Hematopoietic multipotent progenitor cell treated with erythropoietin and hydrocortisone succinate and interleukin-3 and kit ligand, for 17 days (in vitro differentiated cells): Measurements from ENCODE around the gene VGLL2.
"Not testable (repeated sequence)": the region's sequence is repeated elsewhere in the genome, so short reads cannot be mapped to it uniquely, and the experiment has no call there.

Experiments used
- DNase-seq: peaks from one replicate; pipeline ENCODE4 v3.0.0-alpha.2; 2015; ENCODE audit warnings: low spot score

The VGLL2 gene

GRCh38 chr6:117265410-117266256, at the start of gene VGLL2:
Gene VGLL2 (plus strand): TSS chr6:117265558. CDS start chr6:117265764, 206 bp downstream.
- no peak for DNase-seq

DNA sequence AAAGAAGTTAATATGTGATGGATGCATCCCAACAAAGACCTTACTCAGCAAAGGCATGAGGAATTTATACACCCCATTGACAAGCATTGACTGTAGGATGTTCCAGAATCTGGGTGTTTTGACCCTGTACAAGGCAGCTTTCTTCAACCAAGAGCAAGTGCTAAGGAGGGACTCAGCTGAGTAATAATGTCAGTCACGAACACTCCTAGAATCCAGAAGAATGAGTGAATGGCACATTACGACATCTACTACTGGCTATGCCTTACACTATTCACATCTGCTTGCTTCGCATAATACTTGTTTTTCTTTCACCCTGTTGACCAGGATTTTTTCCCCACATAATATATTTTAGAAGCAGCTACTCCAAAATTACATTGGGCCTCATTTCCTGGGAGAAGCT, 42.5 kb upstream of the VGLL2 start:
- DNase-seq = no peak

- DNase-seq = no peak
Measured at GRCh38 chr6:117226778-117227177, 38.6 kb upstream of the VGLL2 start.

DNA sequence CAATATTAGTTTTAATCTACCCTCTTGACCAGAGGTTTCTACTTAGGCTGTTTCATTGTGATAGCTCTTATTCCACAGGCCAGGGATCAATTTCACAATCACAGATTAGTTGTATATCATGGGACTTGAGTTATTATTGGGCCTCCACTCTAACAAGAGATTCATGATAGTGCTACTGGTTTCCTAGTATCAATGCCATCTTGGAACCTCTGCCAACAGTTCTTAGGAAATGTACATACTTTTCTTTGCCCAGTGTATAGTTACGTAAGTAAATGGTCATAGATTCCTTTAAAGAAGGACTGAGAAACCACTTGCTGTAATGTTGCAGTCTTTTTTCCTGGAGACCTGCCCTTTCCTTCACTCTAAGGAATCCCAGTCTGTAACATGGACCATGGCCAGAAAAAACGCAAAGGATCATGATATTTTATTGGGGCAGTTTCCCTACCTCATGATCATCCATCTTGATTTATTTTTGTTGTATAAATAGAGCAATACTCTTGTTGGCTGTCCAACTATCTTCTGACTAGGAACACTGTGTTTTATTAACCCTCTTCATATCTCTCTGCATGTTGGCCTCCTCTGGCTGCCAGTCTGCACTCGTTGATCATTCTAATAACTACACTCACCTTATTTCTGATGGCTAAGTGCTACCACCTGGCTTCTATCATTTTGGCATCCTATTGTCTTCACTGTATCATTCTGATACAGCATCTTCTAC, 38.0 kb upstream of the VGLL2 start:
- no peak for DNase-seq

DNA sequence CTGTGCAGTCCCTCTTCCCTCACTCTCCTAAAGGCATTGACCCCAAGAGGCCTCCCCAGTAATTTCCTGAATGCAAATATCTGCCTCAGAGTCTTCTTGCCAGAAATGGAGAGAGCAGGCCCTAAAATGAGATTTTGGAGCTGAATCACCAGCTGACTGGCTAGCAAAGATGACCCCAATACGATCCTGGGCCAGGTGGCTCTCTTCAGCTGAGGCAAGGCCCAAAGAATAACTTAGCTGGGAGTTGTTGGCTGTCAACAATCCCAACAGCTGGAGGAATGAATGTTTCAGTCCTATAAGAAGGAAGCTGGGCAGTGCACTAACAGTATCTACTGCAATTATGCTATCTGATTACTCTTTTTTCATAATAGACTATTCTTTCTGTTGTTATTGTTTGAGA, 37.2 kb upstream of the VGLL2 start:
- no peak for DNase-seq

DNA sequence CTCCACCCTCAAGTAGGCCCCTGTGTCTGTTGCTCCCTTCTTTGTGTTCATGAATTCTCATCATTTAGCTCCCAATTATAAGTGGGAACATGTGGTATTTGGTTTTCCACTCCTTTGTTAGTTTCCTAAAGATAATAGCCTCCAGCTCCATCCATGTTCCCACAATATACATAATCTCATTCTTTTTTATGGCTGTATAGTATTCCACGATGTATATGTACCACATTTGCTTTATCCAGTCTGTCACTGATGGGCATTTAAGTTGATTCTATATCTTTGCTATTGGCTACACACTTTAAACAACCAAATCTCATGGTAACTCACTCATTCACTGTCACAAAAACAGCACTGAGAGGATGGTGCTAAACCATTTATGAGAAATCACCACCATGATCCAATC, 35.5 kb upstream of the VGLL2 start:
- no peak for DNase-seq

GRCh38 chr6:117231466-117231865, 33.9 kb upstream of the VGLL2 start:
- DNase-seq = no peak

DNA sequence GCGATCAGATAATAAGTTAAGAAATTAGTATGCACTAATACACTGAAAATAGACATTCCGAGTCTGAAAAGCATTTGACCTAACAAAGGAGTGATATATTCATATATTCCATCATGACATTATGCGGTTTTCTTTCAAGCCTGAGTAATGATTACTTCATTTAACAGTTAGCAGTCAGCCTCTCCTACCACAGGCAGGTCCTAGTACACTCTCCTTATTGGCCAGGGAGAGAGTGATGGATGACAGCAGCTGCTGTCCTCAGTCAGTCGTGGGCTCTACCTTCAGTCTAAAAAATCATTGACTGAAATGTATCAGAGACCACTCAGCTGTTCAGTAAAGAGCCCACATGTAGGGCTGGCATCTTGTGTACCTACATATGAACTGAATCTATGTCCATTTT, 33.2 kb upstream of the VGLL2 start:
- no peak for DNase-seq

- no peak for DNase-seq
Measured at GRCh38 chr6:117233145-117233544, 32.2 kb upstream of the VGLL2 start.

DNA sequence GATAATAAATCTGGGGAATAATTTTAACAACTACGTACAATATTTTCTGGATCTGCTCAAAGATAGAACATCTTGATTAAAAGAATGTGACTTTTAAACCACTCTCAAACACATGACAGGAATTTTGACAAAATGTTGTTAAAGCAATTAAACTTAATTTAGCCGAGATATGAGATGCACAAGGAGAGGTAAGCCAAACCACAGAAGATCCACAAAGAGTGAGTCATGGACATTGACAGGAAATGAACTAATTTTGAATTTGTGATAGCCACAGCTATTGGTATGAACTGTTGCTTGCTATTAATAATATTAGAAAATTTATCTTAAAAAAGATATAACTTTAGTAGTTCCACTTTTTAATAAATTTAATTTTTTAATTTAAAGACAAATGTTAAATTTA, 27.8 kb upstream of the VGLL2 start:
- DNase-seq = no peak

- DNase-seq = not testable (repeated sequence)
Measured at GRCh38 chr6:117244571-117244970, 20.8 kb upstream of the VGLL2 start.

DNA sequence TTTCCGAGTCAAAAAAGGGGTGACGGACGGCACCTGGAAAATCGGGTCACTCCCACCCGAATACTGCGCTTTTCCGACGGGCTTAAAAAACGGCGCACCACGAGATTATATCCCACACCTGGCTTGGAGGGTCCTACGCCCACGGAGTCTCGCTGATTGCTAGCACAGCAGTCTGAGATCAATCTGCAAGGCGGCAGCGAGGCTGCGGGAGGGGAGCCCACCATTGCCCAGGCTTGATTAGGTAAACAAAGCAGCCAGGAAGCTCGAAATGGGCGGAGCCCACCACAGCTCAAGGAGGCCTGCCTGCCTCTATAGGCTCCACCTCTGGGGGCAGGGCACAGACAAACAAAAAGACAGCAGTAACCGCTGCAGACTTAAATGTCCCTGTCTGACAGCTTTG, 20.4 kb upstream of the VGLL2 start:
- not testable (repeated sequence) for DNase-seq

DNA sequence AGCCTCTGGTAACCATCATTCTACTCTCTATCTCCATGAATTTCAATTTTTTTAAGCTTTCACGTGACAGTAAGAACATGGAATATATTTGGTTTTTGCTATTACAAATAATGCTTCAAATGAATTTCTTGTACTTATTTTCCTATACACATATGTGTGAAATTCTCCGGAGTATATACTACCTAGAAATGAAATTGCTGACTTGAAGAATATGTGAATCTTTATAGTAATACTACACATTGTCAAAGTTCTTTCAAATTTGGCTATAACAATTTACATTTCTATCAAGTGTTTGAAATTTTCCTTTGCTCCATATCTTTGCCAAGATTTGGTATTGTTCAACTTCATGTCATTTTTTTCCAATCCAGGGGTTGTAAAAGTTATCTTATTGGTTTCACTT, 11.6 kb upstream of the VGLL2 start:
- DNase-seq = no peak

DNA sequence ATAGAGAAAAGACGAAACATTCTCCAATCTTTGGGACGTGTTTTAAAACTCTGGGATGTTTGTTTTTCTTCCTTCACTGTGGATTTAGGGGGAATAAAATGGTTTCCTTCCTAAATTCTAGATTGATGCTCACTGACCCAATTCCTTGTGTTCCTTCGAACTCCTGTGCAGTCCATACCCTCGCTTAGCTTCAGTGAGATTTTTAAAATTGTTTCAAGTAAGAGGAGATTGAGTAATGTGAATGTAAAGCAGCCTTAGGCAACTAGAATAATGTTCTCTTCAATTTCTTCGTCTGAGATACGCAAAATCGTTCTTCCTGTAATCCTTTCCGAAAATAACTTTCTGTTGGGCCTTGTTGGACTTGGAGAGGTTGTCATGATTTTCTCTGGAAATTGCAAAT, 2.6 kb upstream of the VGLL2 start:
- DNase-seq = no peak

DNA sequence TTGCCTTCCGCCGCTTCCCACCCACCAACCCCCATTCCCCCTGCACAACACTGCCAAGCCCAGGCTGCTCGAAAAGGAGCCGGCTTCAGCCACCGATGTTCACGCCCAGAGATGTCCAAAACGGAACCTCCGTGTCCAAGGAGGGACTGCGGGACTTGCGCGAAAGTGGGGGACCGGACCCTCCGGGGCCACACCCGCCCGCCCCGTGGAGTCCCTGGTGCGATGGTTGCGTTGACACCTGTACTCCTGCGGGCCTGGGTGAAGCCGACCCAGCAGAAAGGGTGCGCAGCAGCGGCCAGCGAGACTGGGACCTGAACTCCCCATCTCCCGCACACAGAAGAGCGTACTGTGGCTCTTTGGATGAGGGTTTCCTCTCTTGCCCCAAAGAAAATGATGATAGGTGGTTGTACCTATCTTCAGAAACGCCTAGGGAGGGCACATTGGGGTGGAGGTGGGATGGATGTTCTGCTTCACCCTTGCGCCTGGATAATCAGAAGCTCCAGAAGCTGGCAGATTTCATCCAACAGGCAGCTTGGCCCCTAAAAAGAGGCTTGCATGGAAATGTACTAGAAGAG, 1.9 kb upstream of the VGLL2 start:
- DNase-seq = no peak

GRCh38 chr6:117264369-117264691, 1.0 kb upstream of the VGLL2 start:
- no peak for DNase-seq

DNA sequence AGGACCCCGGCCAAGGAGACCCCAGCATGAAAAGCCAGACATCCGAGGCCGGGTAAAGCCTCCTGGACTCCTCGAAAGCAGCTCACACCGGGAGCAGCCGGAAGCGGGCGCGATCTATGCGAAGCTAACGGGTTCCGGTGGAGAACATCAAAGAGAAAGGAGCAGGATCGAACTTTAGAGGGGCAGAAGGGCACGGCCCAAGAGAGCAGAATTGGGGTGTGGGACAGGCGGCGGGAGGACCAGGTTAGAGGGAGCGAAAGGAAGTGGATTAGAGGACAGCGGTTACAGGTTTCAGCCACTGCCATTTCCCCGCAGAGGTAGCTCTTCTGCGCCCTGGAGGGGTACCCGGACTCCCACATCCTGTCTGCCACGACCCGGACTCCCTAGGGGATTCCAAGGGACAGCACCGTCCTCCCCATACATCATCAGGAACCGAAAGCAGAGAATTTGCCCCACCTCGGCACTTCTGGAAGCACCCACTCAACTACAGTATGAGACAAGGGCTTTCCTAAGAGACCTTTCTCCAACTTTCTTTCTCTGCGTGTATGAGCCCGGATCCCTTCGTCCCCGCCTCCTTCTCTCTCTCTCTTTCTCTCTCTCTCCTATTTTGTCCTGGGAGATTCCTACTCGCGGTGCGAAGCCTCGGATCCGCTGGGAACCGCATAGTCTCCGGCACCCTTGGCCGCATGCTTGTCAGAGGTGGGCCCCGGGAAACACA, 507 bp upstream of the VGLL2 start:
- no peak for DNase-seq

GRCh38 chr6:117266257-117267053, 1.1 kb downstream of the VGLL2 start:
- no peak for DNase-seq

- no peak for DNase-seq
Measured at GRCh38 chr6:117267054-117267347, 1.6 kb downstream of the VGLL2 start.

GRCh38 chr6:117267766-117268534, 2.6 kb downstream of the VGLL2 start:
- no peak for DNase-seq

GRCh38 chr6:117268924-117269323, 3.6 kb downstream of the VGLL2 start:
- no peak for DNase-seq
